Occipital lobe (tissue), 2 donors: ENCODE data around the gene TFEB. TPM values are rescaled to one million over a fixed set of nuclear protein-coding genes. Genes with fewer than 3 reads are reported as not detected.

Source experiments
- DNase-seq: peaks from one replicate; lab custom pipeline; 2025; lab: John Stamatoyannopoulos, UW
- total RNA-seq: library from RNA; depleted of rRNA; stranded (reverse); fragments of >200 nt; gene quantifications from one replicate; pipeline ENCODE4 v1.2.3, GENCODE V29; 2014

TFEB gene
- total RNA-seq, 1 donor from 2014 or later = 3.4 TPM

GRCh38 chr6:41675992-41676391, 59.4 kb downstream of the TFEB start:
- no peak for DNase-seq

GRCh38 chr6:41675176-41675775, 60.1 kb downstream of the TFEB start:
- no peak for DNase-seq

- DNase-seq = no peak
Observed at GRCh38 chr6:41674231-41675000, 61.0 kb downstream of the TFEB start.

- DNase-seq = no peak
Observed at GRCh38 chr6:41673704-41674000, 61.8 kb downstream of the TFEB start.

- DNase-seq = no peak
Observed at GRCh38 chr6:41672816-41673703, 62.3 kb downstream of the TFEB start.

GRCh38 chr6:41672016-41672415, 63.4 kb downstream of the TFEB start:
- DNase-seq = no peak

- DNase-seq = no peak
Observed at GRCh38 chr6:41671376-41671775, 64.0 kb downstream of the TFEB start.

GRCh38 chr6:41670703-41671360, 64.6 kb downstream of the TFEB start:
- no peak for DNase-seq

GRCh38 chr6:41668968-41669367, 66.4 kb downstream of the TFEB start:
- no peak for DNase-seq

- no peak for DNase-seq
Observed at GRCh38 chr6:41667195-41667594, 68.2 kb downstream of the TFEB start.

GRCh38 chr6:41664271-41664670, 71.1 kb downstream of the TFEB start:
- DNase-seq = no peak

GRCh38 chr6:41663568-41663967, 71.8 kb downstream of the TFEB start:
- no peak for DNase-seq

- DNase-seq = no peak
Observed at GRCh38 chr6:41659935-41660334, 75.5 kb downstream of the TFEB start.

- DNase-seq = no peak
Observed at GRCh38 chr6:41658636-41659035, 76.8 kb downstream of the TFEB start.

- DNase-seq = no peak
Observed at GRCh38 chr6:41657131-41658094, 78.0 kb downstream of the TFEB start.

- DNase-seq = no peak
Observed at GRCh38 chr6:41656002-41656691, 79.3 kb downstream of the TFEB start.

GRCh38 chr6:41655646-41656001, 79.8 kb downstream of the TFEB start:
- DNase-seq = no peak

- DNase-seq = no peak
Observed at GRCh38 chr6:41655176-41655575, 80.2 kb downstream of the TFEB start.

- DNase-seq = no peak
Observed at GRCh38 chr6:41654698-41655151, 80.7 kb downstream of the TFEB start.

- no peak for DNase-seq
Observed at GRCh38 chr6:41654151-41654697, 81.2 kb downstream of the TFEB start.
